HS-5 (cell line): ENCODE data around the gene FAM3D.

ENCODE experiments used
- DNase-seq: peaks from one replicate; pipeline ENCODE4 v3.0.0-alpha.2; 2012; ENCODE audit warnings: low read depth

FAM3D gene

DNA sequence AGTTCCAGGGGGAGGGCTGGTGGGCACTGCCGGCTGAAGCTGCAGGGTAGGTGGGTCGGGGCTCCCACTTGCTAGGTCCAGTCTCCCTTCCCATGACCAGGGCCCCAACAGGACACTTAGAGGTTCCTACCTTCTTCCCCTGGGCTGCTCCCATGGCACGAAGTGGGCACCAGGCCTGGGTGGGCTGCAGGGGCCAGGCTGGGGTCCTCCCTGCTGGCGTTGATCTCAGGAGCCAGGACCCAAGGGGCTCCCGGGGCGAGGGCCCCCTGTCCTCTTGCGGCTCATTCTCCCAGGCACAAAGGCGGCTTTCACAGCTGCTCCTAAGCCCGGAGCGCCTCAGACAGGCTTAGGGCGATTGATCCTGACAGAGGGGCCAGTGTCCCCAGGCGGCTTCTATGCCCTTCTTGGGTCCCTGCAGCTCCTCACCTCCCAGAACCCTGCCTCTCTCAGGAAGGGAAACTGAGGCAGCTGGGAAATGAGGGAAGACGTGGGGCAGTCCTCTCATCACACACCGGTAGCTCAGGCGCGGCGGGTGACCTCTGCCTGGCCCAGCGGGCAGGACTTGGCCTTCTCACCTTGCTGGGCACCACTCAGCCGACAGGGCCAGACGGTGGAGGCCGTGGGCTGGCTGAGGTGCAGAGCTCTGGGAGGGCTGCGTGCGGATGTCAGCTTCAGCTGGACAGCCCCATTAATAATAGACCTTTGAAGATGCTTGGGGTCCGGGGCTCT lies 39.6 kb downstream of the FAM3D start:
- no peak for DNase-seq

DNA sequence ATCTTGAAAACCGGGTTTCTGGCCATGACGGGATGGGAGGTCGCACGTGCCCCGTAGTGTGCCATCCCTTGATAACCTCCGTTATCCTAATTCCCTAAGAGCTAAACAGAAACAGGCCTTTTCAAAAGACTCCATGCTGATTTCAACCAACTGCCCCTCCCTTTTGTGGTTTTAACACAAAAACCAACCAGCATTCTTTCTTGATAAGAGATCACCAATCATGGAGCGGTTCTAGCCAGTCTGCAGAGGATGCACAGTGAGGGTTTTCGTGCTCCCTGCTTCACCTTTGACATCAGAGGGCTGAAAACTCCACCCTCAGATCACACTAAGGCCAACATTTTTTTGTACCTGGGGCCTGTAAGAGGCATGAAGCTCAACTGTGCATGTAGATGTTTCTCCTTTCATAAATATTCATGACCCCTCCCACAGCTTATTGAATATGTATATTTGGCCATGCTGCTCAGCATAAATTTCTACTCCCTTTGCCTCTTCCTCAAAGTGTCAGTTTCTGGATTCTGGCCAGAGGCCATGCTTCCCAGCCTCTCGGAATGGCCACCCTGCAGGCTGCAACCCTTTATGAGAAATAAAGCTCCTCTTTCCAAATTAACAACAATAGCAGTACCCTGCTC lies 41.3 kb downstream of the FAM3D start:
- no peak for DNase-seq

DNA sequence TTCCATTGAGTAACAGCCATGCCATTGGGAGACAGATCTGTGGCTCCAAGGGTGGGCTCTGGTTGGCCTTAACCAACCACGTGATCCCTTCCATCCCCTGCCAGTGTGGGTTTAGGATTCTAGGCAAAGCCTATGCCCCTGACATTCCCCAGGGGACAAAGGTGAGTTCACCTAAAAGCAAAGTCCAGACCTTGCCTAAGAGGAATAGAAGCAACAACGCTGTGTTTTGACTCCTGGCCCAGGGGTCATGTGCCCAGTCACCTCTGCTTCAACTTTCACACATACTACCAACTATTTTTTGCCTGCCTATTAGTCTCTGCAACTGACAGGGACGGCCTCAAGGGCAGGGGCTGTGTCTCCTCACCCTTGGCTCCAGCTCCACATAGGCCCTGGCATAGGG lies 42.0 kb downstream of the FAM3D start:
- no peak for DNase-seq

DNA sequence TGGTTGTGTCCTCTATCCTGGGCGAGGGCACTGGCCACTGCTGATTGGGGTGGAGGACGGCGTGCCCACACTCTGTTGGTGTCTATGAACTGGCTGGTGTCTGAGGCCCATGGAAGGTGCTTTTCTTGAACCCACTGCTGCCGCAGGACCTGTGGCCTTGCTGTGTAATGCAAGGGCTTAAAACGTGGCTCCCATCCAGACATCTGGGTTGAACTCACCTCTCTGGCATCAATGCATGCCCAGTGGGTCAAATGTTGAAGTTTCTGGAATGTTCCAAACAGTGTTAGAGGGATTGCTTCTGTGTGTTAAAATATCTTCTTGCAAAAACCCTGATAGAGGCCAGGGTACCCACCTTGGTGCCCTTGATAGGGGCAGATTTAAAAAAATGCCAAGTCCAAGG lies 42.6 kb downstream of the FAM3D start:
- DNase-seq = no peak

DNA sequence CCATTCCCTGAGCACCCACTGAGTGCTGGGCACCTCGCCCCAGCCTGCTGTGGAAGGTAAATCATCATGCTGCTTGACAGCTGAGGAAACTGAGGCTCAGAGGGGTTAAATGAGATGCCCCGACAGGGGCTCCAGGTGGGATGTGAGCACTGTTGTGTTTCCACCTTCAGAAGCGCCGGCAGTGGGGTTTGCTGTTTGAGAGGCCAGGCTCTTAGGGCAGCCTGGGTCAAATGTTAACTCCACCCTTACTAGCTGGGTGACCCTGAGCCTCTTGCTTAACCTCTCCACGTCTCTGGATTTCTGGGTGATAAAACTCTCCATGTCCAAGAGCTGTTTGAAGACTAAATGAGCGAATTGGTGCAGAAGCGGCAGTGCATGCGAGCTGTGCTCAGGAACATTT lies 43.1 kb downstream of the FAM3D start:
- DNase-seq = no peak

DNA sequence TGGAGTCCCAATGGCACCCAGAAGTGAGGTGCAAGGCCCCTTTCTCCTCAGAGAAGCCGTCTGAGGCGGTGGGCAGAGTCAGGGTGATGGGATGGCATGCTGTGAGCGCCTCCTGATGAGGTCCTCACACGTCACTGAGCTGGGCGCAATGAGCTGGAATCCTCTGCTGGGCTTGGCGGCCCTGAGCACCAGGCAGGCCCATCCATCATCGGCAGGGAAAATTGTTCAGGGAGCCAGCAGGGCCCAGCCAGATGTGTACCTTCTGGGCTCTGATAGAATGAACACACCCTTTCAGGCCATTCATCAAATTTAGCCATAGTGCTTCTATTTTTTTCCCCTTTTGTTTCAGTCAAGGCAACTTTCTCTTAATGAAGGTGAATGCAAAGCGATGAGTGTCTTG lies 43.7 kb downstream of the FAM3D start:
- no peak for DNase-seq

DNA sequence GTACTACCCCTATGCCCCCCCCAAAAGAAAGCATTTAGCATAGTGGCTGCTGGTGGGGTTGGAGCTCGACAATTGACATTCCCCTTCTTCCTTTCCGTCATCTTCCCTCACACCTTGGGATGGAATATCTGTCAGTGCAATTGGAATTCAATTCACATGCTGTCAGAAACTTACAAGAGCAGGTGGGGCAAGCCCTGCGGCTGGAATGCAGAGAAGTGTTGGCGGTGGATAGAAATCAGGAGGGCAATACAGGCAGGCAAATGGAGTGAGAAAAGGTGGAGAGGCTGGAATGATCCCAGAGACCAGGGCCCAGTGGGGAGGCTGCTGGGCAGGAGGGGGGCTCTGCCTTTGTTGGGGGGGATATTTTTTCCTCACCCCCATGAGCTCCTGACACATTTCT lies 44.1 kb downstream of the FAM3D start:
- no peak for DNase-seq

DNA sequence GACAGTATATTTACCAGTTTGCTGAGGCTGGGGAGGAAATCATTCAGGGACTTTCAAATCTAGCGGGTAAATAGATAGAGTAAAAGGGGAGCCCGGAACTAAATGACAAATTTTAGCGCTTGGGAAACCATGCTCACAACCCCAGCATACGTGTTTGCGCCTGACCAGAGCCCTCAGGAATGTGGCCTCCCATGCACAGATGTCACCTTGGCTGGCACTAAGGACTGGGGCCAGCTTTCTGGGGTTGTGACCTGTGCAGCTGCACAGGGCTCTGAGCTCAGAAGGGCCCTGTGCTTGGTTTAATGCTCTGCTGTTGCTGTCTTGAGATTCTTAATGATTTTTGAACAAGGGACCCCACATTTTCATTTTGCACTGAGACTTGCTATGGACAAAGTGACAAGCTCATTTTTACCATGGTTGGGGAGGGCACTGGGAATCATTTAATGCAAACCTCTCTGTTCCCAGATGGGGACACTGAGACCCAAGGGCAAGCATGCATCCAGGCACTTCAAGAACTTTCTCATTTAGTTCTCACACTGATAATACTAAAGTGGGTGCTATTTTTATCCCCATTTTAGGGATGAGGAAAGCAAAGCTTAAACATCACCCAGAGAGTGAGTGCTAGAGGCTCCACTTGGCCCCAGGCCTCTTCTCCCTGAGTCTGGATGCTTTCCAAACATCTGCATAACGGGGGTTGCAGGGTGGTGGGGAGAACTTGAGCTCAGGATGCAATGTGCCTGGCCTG lies 45.3 kb downstream of the FAM3D start:
- DNase-seq = no peak

DNA sequence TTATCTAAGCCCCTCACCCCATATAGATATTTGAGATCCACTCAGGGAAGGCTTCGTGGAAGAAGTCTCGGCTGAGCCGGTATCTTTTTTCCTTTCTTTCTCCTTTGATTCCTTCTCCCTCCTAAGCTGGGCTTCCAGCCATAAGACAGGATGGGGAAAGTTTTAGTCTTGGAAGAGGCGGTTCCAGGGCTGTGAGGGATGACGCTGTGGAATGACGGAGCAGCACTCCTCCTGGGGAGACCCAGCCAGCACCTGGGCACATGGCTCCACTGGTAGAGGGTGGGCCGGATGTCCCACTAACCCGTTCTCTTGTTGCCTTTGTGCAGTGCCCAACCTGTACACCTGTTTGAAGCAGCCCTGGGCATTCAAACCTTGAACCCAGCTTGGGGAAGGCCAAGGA lies 46.2 kb downstream of the FAM3D start:
- DNase-seq = no peak

DNA sequence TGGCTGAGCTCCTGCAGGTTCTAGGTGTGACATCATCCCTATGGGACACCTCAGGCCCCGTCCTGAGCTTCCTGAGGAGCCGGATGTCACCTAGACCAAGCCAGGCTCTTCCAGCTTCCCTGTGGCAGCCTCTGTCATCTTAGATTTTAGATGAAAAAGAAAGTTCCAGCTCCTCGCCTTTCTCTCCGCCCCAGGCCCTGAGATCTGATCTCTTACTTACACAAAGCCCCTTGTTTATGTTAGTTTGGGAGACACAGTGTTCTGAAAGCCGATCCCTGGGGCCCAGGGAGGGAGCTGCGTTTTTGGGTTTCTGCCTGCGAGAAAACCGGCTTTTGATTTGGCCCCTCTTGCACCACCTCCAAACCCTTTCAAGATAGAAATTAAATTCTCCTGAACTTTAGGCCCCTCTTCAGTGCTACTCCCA lies 49.2 kb downstream of the FAM3D start:
- no peak for DNase-seq

DNA sequence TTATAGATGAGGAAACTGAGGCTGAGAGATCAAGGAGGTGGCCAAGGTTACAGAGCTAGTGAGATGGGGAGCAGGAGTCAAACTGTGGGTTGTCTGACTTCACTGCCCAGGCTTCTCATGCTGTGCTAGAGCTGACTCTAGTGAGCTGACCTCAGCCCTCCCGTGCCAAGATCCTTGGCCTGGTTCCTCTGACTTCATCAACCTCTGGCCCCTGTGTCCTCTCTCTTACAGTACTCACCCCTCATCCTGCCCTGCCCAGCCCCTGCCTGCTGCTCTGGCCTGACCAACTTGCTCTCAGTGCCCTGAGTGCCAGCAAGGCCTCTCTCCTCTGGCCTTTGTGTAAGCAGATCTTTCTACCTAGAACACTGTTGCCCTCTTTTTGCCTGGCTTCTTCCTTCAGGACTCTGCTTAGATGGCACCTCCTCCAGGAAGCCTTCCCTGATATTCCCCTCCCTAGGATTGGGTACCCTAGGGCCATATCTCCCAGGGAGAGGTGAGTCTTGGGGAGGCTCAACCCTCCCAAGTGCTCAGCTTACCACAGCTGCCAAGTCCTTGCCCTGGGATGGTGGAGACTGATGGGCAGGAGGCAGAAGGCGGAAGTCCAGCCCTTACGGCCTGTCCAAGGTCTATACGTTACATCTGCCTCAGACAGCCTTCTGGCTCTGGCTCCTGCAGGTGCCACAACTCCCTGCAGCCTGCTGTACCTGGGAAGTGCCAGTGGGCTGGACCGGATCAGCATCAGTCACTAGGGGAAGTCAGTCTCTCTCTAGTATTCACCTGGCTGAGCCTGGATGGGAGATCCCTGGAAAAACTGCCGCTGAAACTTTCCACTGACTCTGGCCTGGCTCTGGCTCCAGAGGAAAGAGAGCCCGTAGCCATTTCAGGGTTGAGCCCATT lies 53.1 kb downstream of the FAM3D start:
- DNase-seq = no peak

DNA sequence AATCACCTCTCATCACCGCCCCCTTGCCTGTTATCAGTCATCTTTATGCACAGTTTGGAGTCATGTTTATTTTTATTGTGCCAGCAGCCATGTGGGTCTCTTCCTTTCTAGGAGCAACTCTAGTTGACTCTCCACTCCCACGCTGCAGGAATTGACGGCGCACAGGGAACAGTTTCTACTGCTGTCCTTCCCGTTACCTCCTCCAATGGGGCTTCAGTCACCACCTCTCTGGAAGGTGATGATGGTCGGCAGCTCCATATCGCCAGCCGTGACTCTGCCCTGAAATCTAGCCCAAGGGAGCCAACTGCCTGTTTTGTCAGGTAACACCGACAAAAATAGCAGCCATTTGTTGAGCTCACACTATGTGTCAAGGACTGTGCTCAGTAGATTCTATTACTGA lies 53.7 kb downstream of the FAM3D start:
- no peak for DNase-seq

DNA sequence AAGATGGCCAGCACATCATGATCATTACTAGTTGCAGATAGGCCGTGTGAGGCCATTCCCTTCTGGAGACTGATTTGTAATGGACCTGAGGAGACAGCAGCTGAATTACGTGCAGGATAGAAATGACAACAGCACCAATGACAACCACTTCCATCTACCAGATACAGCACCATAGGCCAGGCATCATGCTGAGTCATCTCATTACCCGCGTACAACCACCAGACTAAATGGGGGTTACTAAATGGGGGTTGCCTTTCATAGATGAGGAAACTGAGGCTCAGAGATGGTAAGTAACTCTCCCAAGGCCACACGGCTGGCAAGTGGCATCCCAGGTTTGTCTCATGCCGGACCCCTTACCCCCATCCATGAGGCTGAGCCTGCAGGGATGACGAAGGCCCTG lies 56.6 kb downstream of the FAM3D start:
- DNase-seq = no peak

DNA sequence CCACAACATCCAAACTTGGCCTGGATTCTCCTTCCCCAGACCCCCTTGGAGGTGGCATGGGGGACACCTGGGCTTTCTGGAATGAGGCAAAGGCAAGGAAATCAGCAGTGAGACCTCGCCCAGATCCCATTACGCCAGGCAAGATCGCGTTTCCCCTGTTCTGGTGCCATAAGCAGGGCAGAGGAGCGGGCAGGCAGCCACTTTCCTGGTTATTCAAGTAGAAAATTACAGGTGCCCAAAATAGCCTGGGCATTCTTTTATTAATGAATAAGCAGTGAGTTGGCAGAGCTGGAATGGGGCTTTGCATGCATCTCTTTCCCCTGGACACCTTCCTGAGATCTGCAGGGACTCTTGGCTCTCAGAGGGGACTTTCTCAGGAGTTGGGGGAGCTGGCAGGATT lies 57.9 kb downstream of the FAM3D start:
- no peak for DNase-seq

DNA sequence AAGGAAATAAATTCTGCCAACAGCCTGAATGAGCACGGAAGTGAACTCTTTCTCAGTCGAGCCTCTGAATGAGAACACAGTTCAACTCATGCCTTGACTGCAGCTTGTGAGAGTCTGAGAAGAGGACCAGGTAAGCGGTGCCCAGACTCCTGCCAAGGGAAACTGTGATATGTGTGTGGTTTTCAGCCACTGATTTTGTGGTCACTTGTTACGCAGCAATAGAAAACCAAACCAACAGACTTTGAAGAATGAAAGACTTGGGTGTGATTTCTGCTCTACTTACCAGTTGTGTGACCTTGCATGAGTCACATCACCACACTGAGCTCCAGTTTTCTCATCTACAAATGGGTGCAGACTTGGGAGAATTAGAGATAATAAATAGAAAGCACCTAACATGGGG lies 58.8 kb downstream of the FAM3D start:
- no peak for DNase-seq

DNA sequence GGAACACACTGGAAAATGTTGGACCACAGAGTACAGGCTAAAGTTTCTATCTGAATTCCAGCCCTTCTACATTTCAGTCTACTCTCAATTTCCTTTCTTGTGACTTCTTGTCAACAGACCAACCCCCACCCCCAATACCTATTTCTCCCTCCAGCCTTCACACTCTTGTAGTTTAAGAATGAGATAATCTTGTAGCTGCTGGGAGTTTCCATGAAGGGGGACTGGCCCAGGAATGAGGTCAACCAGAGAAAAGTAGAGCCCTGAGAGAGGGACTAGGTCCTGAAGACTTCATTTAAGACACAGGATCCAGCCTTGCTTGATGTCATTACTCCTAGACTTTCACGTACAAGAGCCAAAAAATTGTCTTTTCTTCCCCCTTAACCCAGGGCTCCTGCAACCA lies 59.9 kb downstream of the FAM3D start:
- DNase-seq = no peak

DNA sequence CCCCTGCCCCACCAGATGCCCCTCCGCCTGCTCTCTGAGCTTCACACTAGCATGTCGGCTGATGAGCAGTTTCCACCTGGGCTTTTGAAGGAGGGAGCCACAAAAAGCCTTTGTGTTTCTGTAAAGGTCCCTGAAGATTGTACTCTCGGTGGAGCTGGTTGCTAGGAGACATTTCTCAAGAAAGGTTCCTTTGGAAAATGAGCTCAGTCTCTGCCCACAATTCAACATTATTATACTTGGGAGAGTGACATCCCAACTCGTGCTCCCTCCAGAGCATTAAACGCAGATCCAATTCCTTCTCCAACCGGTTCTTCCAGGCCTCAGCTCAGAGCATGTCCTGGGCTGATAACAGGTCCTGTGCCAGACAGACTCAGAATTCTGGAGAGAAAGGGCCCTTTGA lies 62.5 kb downstream of the FAM3D start:
- DNase-seq = no peak

DNA sequence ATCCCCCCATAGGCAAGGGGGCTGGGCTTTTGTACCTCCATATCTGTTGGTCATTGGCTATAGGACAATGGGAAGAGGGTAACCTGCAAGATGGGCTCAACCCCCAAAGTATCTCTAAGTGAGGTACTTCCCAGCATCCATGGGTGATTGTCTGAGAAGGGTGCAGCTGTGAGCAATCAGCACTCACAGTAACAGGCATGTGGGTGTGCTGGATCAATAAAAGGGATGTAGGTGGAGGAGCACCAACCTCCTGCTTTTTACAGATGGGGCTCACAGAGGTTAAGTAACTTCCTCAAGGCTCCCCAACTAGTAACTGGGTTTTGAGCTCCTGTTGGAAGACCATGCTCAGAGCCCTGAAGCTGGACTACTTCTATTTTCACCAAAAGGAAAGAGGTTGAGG lies 63.0 kb downstream of the FAM3D start:
- no peak for DNase-seq

DNA sequence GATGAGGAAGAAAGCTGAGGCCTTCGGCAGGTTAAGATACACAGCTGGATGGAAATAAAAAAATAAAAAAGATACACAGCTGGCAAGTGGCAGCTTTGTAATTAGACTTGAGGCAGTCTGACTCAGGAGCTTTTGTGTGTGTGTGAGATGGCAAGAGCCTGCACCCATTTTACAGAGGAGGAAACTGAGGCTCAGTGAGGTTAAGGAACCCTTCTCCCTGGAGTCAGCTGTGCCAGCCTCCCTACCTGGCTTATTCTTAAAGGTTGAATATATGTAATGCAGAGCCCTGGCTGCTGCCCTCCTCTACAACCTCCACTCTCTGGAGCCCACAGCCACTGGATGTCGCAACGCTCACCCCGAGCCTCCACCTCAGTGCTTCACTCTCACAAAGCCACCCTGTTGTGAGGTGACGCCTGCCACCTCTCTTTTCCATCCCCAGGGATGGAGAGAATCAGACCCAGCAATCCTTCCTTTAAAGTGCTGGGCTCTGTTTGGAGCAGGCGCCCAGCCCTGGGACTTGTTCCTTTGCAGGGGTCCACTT lies 68.7 kb downstream of the FAM3D start:
- DNase-seq = no peak

DNA sequence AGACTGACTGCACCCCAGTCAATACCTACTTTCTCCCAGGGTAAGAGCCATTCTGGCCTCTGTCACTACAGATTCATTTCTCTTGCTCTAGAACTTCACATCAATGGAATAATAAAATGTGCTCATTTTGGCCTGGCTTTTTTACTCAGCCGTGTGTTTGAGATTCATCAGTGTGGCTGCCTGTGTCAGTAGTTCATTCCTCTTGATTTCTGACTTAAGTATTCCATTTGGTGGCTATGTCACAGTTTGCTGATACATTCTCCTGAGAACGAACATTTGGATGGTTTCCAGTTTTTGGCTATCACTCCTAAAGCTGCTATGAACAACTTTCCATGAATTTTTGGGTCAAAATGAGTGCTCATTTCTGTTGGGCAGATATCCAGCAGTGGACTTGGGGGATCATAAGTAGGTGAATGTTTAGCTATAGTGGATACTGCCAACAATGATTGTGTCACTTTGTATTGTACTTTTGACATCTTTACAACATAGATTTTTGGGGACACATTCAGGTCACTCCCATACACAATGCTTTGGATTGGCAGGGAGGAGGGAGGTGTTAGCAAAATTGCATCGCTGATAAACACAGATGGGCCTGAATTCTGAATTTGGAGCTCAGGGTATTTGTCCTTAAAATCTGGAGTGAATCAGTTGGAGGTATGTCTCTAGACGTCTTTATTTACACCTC lies 69.6 kb downstream of the FAM3D start:
- DNase-seq = no peak

DNA sequence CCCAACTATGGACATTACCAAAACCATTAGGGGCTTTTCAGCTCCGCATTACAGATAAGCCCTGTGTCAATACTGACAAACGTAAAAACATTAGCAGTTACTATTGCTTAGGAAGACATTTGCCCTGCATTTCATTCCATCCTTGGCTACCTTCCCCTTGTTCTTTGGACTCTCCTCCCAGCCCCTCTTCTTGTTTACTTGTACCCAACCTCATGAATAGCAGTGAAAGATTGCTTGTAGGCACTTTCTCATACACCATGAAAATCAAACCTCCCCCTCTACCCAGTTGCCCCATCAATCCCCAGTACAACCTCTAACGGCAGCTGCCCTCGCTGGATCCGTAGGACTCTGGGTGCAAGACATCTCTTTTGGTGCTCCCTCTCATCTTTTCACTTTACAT lies 72.5 kb downstream of the FAM3D start:
- DNase-seq = no peak
